HCT116 (cell line): Measurements from ENCODE around the gene HOXD9. TPM values are rescaled to one million over a fixed set of nuclear protein-coding genes. Genes with fewer than 3 reads are reported as not detected.

Experiments used
- ATAC-seq: fragments of 200-7000 bp; cut with Tn5 transposase; 2 replicates; pipeline ENCODE4 v1.9.1; 2020; ENCODE audit warnings: mild to moderate bottlenecking, moderate library complexity
- BruUV-seq: library from RNA; stranded (reverse); fragments of 400-500 nt; replicated peaks from 2 replicates; lab custom pipeline; 2021; lab: Mats Ljungman, UMichigan
- CTCF ChIA-PET: fragments of 300-600 bp; sonication (Branson Sonifier 250); formaldehyde crosslinking; loops from one replicate; lab custom pipeline; 2021; ENCODE audit warnings: antibody characterized with exemption; lab: Charles Lee
- POLR2A ChIA-PET: fragments of 300-600, 350-600 bp; sonication (Branson Sonifier 250); formaldehyde crosslinking; loops from one replicate; lab custom pipeline; 2021; ENCODE audit warnings: antibody characterized with exemption; lab: Charles Lee
- RAD21 ChIA-PET, 2 experiments: fragments of 300-600 bp; sonication (Branson Sonifier 250); formaldehyde crosslinking; loops; one replicate each; lab custom pipeline; 2023; ENCODE audit warnings: low total read pairs in 2 of 2; ENCODE audit not compliant: uncharacterized antibody in 2 of 2, unreplicated experiment in 2 of 2, low non-redundant PET in 1 of 2; lab: Charles Lee
- DNase-seq: peaks from one replicate; pipeline ENCODE4 v3.0.0-alpha.2; 2010; ENCODE audit warnings: low read depth, low spot score
- H2AFZ ChIP-seq: fragments of 200-600 bp; shearing (Covaris generic), sonication (generic); 2 replicates; pipeline ENCODE4 v1.6.1; 2017; ENCODE audit warnings: low read depth, mixed run types, mixed read lengths, antibody characterized with exemption, low read length; ENCODE audit not compliant: poor library complexity, severe bottlenecking
- H3K27ac ChIP-seq: 2 replicates; pipeline ENCODE4 v1.5.1; 2012; ENCODE audit warnings: low read depth, low read length
- H3K27me3 ChIP-seq: fragments of 200-600 bp; sonication (generic); 2 replicates; pipeline ENCODE4 v1.6.1; 2016; ENCODE audit warnings: mixed run types, low read length, mixed read lengths; ENCODE audit not compliant: insufficient read depth
- H3K36me3 ChIP-seq, 2 experiments: fragments of 200-500 bp in 1 of 2; fragments of 200-600 bp in 1 of 2; sonication (Bioruptor generic) in 1 of 2; sonication (generic) in 1 of 2; 2 replicates each; pipeline versions ENCODE4 v1.5.1 to v1.6.1; 2014 to 2016; ENCODE audit warnings: low read length in 2 of 2, inconsistent platforms in 1 of 2, mixed read lengths in 1 of 2, mixed run types in 1 of 2; ENCODE audit not compliant: insufficient read depth in 2 of 2, control insufficient read depth in 1 of 2
- H3K4me1 ChIP-seq, 2 experiments: fragments of 200-600 bp in 1 of 2; sonication (generic) in 1 of 2; 2 replicates each; pipeline versions ENCODE4 v1.5.1 to v1.6.1; 2012 to 2017; ENCODE audit warnings: low read length in 2 of 2, inconsistent platforms in 1 of 2, mild to moderate bottlenecking in 1 of 2, mixed read lengths in 1 of 2, mixed run types in 1 of 2, moderate library complexity in 1 of 2; ENCODE audit not compliant: insufficient read depth in 2 of 2, control insufficient read depth in 1 of 2
- H3K4me2 ChIP-seq: fragments of 200-600 bp; sonication (generic); 2 replicates; pipeline ENCODE4 v1.6.1; 2017; ENCODE audit warnings: mixed run types, low read length, mixed read lengths
- H3K4me3 ChIP-seq, 2 experiments: fragments of 200-600 bp in 1 of 2; sonication (generic) in 1 of 2; replicated peaks in 1 of 2; 2 replicates each; pipeline ENCODE4 v1.5.1; 2011 to 2016; ENCODE audit warnings: low read length in 2 of 2, control low read depth in 1 of 2, low read depth in 1 of 2, mild to moderate bottlenecking in 1 of 2, mixed read lengths in 1 of 2, mixed run types in 1 of 2
- H3K79me2 ChIP-seq: fragments of 200-600 bp; sonication (generic); 2 replicates; pipeline ENCODE4 v1.6.1; 2017; ENCODE audit warnings: mild to moderate bottlenecking, mixed run types, low read length, moderate library complexity, mixed read lengths; ENCODE audit not compliant: insufficient read depth
- H3K9ac ChIP-seq: fragments of 200-600 bp; sonication (generic); 2 replicates; pipeline ENCODE4 v1.6.1; 2016; ENCODE audit warnings: low read length, mixed read lengths
- H3K9me2 ChIP-seq: fragments of 200-600 bp; sonication (generic), shearing (Covaris generic); 2 replicates; pipeline ENCODE4 v1.6.1; 2017; ENCODE audit warnings: mixed run types, mild to moderate bottlenecking, moderate library complexity; ENCODE audit not compliant: insufficient read depth
- H3K9me3 ChIP-seq, 2 experiments: fragments of 200-500 bp in 1 of 2; fragments of 200-600 bp in 1 of 2; sonication (Bioruptor generic) in 1 of 2; sonication (generic) in 1 of 2; 2 replicates each; pipeline ENCODE4 v1.6.1; 2014 to 2017; ENCODE audit warnings: low read length in 2 of 2, mixed read lengths in 2 of 2, inconsistent platforms in 1 of 2, low read depth in 1 of 2, mild to moderate bottlenecking in 1 of 2, mixed run types in 1 of 2, moderate library complexity in 1 of 2; ENCODE audit not compliant: control insufficient read depth in 1 of 2, insufficient read depth in 1 of 2
- H4K20me1 ChIP-seq: fragments of 200-600 bp; sonication (generic), shearing (Covaris generic); 2 replicates; pipeline ENCODE4 v1.6.1; 2017; ENCODE audit warnings: mixed run types, mild to moderate bottlenecking, moderate library complexity; ENCODE audit not compliant: insufficient read depth
- CEBPB ChIP-seq: IDR thresholded peaks from 2 replicates; pipeline ENCODE4 v1.6.1; 2012; ENCODE audit warnings: low read depth
- EGR1 ChIP-seq: IDR thresholded peaks from 2 replicates; pipeline ENCODE4 v1.6.1; 2012; ENCODE audit warnings: low read depth
- EZH2 ChIP-seq: fragments of 200-600 bp; sonication (generic); IDR thresholded peaks from 2 replicates; pipeline ENCODE4 v1.6.1; 2017; ENCODE audit warnings: antibody characterized with exemption, mixed run types
- EZH2phosphoT487 ChIP-seq: fragments of 200-600 bp; IDR thresholded peaks from 2 replicates; pipeline ENCODE4 v1.6.1; 2018; ENCODE audit warnings: antibody characterized with exemption, borderline replicate concordance
- JUND ChIP-seq: IDR thresholded peaks from 2 replicates; pipeline ENCODE4 v1.6.1; 2012
- MAX ChIP-seq: IDR thresholded peaks from 2 replicates; pipeline ENCODE4 v1.6.1; 2012
- POLR2AphosphoS5 ChIP-seq: IDR thresholded peaks from 2 replicates; pipeline ENCODE4 v1.6.1; 2011; ENCODE audit warnings: mild to moderate bottlenecking, low read depth, low read length, moderate library complexity
- RAD21 ChIP-seq: IDR thresholded peaks from 2 replicates; pipeline ENCODE4 v1.6.1; 2012; ENCODE audit warnings: low read depth, mild to moderate bottlenecking
- SIN3A ChIP-seq: IDR thresholded peaks from 2 replicates; pipeline ENCODE4 v1.6.1; 2012; ENCODE audit warnings: low read depth
- SP1 ChIP-seq: IDR thresholded peaks from 2 replicates; pipeline ENCODE4 v1.6.1; 2012; ENCODE audit warnings: low read depth
- TCF7L2 ChIP-seq: IDR thresholded peaks from 2 replicates; pipeline ENCODE4 v1.7.0; 2011; ENCODE audit warnings: borderline replicate concordance, inconsistent platforms; ENCODE audit not compliant: insufficient read depth, insufficient read length; ENCODE audit errors: extremely low read depth
- YY1 ChIP-seq: IDR thresholded peaks from 2 replicates; pipeline ENCODE4 v1.6.1; 2011; ENCODE audit warnings: low read length, low read depth, moderate library complexity, mild to moderate bottlenecking; ENCODE audit not compliant: insufficient replicate concordance; ENCODE audit errors: extremely low read depth
- ZNF274 ChIP-seq: fragments of 200-500 bp; sonication (Bioruptor generic); IDR thresholded peaks from 2 replicates; pipeline ENCODE4 v1.6.1; 2014; ENCODE audit warnings: mild to moderate bottlenecking, low read depth, low read length, inconsistent platforms
- intact Hi-C: fragments of 100-400 bp; cut with micrococcal nuclease; formaldehyde crosslinking; loops from 2 replicates; pipeline ENCODE4 v1.10.0; 2022
- total RNA-seq: library from RNA; stranded (reverse); gene quantifications from one replicate; pipeline ENCODE4 v1.2.1, GENCODE V29; 2021; ENCODE audit not compliant: unreplicated experiment
- TF ChIP-seq, protein P1 (sequence below): IDR thresholded peaks from 2 replicates; pipeline ENCODE4 v1.6.1; 2012; ENCODE audit warnings: low read depth
- TF ChIP-seq, protein P2 (sequence below): IDR thresholded peaks from 2 replicates; pipeline ENCODE4 v1.6.1; 2012
- TF ChIP-seq, protein P3 (sequence below), 3 experiments: fragments of 200-600 bp in 1 of 3; sonication (generic) in 1 of 3; IDR thresholded peaks in 2 of 3; conservative IDR thresholded peaks in 1 of 3; 2 replicates each; pipeline ENCODE4 v1.5.1; 2012 to 2017; ENCODE audit warnings: low read depth in 2 of 3, low read length in 2 of 3, antibody characterized with exemption in 1 of 3, borderline replicate concordance in 1 of 3, control low read depth in 1 of 3, mild to moderate bottlenecking in 1 of 3, mixed read lengths in 1 of 3, mixed run types in 1 of 3, moderate library complexity in 1 of 3; ENCODE audit not compliant: insufficient read depth in 1 of 3

HOXD9 gene
- total RNA-seq, 1 experiment from 2014 or later, result not detected

- Histone ChIP-seq H3K4me1 (no peaks in the 10 kb centered on the region), H3K27ac (no peak overlapping the region), H2AFZ (no peak overlapping the region), H3K9me3 (no peaks in the 10 kb centered on the region), H3K79me2 (no peaks in the 10 kb centered on the region), H3K36me3 (no peaks in the 10 kb centered on the region), H4K20me1 (no peaks in the 10 kb centered on the region), H3K9ac (no peak overlapping the region), H3K4me3 (no peak overlapping the region), H3K9me2 (no peaks in the 10 kb centered on the region), H3K27me3 (no peaks in the 10 kb centered on the region), H3K4me2 (no peak overlapping the region)
- ChIA-PET POLR2A (interaction anchor here (0.9 kb wide), 1 partner anchor 12 kb away, joined by 3 read pairs; no protein-coding TSS in a partner anchor), CTCF (interaction anchor here (1.0 kb wide), 1 partner anchor 577 kb away, joined by 3 read pairs; no protein-coding TSS in a partner anchor), RAD21 (no interaction called here)
- BruUV-seq, result no TSS peak
- intact Hi-C loops, result no loop called here
- DNase-seq, result no peak
- no peak for ATAC-seq
- no peak for TF ChIP-seq SP1
- no peak for TF ChIP-seq MAX
- TF ChIP-seq, protein P1, sequence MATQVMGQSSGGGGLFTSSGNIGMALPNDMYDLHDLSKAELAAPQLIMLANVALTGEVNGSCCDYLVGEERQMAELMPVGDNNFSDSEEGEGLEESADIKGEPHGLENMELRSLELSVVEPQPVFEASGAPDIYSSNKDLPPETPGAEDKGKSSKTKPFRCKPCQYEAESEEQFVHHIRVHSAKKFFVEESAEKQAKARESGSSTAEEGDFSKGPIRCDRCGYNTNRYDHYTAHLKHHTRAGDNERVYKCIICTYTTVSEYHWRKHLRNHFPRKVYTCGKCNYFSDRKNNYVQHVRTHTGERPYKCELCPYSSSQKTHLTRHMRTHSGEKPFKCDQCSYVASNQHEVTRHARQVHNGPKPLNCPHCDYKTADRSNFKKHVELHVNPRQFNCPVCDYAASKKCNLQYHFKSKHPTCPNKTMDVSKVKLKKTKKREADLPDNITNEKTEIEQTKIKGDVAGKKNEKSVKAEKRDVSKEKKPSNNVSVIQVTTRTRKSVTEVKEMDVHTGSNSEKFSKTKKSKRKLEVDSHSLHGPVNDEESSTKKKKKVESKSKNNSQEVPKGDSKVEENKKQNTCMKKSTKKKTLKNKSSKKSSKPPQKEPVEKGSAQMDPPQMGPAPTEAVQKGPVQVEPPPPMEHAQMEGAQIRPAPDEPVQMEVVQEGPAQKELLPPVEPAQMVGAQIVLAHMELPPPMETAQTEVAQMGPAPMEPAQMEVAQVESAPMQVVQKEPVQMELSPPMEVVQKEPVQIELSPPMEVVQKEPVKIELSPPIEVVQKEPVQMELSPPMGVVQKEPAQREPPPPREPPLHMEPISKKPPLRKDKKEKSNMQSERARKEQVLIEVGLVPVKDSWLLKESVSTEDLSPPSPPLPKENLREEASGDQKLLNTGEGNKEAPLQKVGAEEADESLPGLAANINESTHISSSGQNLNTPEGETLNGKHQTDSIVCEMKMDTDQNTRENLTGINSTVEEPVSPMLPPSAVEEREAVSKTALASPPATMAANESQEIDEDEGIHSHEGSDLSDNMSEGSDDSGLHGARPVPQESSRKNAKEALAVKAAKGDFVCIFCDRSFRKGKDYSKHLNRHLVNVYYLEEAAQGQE, result no peak
- no peak for TF ChIP-seq POLR2AphosphoS5
- TF ChIP-seq CEBPB, result no peak
- no peak for TF ChIP-seq SIN3A
- TF ChIP-seq, protein P2, sequence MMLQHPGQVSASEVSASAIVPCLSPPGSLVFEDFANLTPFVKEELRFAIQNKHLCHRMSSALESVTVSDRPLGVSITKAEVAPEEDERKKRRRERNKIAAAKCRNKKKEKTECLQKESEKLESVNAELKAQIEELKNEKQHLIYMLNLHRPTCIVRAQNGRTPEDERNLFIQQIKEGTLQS, result no peak
- no peak for TF ChIP-seq ZNF274
- TF ChIP-seq YY1, result no peak
- TF ChIP-seq EZH2phosphoT487, result no peak
- TF ChIP-seq EZH2, result no peak
- no peak for TF ChIP-seq RAD21
- TF ChIP-seq EGR1, result no peak
- no peak for TF ChIP-seq JUND
- TF ChIP-seq TCF7L2, result no peak
- TF ChIP-seq, protein P3, sequence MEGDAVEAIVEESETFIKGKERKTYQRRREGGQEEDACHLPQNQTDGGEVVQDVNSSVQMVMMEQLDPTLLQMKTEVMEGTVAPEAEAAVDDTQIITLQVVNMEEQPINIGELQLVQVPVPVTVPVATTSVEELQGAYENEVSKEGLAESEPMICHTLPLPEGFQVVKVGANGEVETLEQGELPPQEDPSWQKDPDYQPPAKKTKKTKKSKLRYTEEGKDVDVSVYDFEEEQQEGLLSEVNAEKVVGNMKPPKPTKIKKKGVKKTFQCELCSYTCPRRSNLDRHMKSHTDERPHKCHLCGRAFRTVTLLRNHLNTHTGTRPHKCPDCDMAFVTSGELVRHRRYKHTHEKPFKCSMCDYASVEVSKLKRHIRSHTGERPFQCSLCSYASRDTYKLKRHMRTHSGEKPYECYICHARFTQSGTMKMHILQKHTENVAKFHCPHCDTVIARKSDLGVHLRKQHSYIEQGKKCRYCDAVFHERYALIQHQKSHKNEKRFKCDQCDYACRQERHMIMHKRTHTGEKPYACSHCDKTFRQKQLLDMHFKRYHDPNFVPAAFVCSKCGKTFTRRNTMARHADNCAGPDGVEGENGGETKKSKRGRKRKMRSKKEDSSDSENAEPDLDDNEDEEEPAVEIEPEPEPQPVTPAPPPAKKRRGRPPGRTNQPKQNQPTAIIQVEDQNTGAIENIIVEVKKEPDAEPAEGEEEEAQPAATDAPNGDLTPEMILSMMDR (IDR thresholded peaks at IDR 0.05 in 2 of 3, conservative IDR thresholded peaks at IDR 0.05 in 1 of 3; ENCODE audit: borderline replicate concordance in 1 of 3, insufficient read depth in 1 of 3, low read depth in 2 of 3, low read length in 2 of 3), result no peak
Observed at GRCh38 chr2:176173567-176174381, 51.3 kb downstream of the HOXD9 start.
